NCI-H345 treated with DMSO at 0.1 percent for 48 hours (cell line): Measurements from ENCODE around the gene EHD4.

Experiments used
- DNase-seq: peaks from one replicate; lab custom pipeline; 2025; ENCODE audit not compliant: unreplicated experiment; lab: John Stamatoyannopoulos, UW

Gene EHD4

DNA sequence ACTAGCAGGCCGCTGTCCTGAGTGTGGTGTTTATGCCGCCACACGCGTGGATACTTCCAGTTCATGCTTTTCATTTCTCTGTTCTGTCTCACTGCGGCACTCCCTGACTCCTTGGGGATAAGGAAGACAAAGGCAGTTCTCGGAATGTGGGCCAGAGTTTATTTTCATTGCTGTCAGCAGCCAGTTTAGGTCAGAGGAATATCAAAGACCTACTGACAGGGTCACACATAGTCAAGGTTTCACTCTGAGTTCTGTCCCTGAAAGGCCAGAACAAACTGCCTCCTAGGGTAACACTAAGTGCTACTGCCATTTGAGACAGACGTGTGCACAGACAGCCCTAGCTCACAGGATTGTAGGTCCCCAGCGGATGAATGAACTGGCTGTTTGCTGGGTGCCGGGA, 51.2 kb downstream of the EHD4 start:
- no peak for DNase-seq

DNA sequence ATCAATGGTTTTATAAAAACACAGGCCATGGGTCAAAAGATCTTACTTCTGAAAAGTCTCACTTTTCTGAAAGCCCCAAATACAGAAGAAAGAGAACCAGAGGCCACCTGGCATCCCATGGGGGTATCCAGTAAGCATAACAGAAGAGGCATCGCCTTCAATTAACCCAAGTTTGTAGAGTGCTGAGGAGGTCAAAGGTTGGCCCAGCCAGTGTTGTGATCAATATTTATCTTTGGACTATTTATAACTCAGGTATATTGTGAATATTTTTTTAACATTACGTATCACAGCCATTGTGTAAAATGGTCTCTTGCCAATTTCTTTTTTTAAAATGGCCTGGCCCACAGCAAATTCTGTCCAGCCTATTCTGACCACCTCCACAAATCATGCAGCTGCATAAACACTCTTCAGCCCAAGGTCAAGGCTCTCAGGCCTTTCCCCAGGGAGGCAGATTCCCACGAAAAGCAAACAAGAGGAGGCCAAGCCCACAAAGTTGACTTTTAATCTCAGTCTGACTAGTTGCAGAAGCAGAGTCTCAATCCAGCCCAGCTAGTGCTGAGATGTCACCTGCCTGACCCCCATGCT, 52.3 kb downstream of the EHD4 start:
- no peak for DNase-seq

DNA sequence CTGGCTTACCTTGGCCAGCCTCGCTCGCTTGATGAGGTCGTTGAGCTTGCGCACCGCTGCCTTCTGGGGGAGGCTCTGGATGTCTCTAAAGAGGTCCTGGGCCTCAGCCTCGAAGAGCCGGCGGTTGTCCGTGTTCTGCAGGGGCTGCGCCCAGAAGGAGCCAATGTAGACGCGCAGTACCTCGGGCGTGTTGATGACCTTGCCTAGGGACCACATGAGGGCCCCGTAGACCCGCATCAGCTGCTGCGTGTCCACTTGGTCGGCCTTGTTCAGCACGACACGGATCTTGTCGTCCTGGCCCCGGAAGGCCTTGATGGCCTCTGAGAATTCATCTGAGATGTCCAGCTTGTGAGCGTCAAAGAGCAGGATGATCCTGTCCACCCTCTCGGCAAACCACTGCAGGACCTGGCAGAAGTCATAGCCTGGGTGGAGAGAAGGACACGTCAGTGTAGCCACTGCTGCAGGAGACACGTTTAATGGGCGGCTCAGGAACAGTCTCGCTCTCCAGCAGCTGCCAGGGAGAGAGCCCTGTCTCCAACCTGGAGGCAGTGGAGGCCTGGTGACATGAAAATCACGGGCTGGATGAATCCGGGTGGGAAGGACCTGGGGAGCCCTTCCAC, 53.0 kb downstream of the EHD4 start:
- DNase-seq: no peak

DNA sequence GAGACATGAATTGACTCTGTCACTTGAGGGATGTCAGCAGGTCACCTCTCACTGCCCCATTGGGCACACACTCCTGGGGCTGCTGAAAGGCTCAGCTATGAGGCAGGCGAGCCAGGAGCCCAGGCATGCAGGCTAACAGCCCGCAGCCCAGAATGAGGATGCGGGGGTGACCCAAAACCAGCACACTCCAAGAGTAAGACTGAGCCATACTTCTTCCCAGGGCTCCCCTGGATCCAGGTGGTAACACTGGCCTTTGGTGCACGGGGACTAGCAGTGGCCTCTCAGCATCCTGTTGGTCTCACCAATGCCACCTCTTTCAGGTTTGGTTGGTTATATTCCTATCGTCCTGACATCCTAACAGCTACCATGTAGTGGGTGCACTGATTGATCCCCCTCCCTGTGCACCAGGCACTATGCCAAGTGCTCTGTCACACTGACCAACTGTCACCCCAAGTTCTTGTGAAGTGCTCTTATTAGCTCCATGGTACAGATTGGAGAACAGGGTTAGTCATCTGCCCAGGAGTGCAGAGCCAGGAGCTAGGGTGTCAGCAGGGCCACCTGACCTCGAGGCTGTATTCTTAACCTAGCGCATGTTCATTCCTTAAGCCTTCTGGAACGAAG, 53.7 kb downstream of the EHD4 start:
- DNase-seq: no peak

DNA sequence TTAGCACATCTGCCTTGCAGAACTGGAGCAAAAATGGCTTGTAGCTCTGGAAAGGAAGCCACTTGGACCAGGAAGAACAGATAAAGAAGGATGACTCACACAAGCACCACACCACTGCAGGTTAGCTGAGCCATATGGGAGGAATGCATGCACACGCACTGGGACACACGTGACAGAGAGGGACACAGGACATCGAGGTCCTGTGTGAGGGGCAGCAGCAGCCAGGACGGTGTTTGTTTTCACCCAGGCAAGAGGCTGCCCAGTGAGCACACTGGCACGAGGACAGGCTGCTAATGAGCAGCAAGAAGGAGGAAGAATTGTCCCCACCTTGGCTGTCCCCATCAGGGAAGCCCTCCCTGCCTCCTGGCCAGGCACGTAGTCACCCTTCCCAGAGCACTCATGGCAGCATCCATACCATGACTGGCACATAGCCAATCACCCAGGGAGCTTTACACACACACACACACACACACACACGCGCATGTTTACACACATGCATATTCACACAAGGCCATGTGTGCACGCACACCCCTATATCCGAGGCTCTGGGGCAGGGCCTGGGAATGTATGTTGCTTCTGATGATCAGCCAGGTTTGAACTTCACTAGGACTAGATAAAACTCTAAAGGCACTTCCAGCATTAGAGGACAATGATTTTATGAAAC, 54.5 kb downstream of the EHD4 start:
- no peak for DNase-seq

DNA sequence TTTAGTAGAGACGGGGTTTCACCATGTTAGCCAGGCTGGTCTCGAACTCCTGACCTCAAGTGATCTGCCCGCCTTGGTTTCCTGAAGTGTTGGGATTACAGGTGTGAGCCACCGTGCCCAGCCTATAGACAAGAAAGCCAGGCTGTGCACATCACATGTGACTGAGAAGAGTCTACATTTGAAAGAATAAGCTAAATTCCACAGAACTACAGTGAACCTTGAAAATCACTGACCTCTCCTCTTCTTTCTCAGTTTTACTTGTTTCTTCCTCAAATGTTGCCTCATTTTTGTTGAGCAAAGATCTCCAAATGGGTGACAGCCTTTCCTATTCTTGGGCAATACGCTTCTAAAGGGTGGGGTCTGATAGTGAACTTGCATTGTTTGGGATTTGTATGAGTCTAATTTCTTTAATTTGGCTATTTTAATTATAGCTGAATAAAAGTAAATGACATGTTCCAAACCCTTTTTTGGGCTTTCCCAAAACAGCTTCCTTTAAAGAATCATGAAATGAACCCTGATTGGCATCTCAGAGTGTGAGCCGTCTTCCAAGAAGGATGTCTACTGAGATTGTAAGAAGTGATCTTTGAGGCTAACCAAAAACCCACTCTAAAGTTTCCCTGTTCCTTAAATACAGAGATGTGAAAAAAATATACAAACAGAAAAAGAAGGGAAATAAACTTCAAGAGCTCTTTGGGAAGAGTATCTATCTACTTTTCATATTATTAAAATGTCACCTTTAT, 56.9 kb downstream of the EHD4 start:
- no peak for DNase-seq

DNA sequence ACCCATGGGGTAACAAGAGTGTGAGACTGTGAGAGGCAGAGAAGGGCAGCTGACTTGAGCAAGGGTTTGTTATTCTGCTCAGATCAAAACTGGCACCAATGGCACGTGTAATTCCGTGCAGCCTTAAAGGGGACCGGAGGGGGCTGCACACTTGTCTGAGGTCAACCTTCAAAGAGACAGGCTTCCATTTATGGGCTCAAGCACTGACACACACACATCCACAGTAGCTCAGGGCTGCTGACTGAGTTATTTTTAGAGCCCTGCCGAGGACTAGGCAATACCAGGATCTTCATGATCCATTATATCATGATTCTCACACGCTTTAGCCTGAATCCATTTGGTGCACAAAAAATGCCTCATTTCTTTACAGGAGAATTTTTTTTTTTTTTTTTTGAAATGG, 57.9 kb downstream of the EHD4 start:
- DNase-seq: no peak

DNA sequence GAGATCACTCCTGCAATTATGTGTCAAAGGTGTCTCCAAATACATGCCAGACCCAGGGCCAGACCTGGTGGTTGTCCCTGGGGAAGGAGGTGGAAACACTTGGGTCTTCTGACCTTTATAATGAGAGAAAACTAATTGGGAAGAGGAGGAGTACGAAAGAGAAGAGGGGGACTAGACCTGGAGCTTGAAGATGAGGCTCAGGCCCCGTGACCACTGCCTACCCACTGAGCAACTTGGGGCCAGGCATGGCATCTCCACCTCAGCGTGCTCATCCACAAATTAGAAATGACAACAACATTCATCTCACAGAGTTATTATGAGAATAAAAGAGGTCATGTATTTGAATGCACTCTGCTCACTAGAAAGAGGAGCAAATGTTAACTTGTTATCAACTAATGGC, 59.1 kb downstream of the EHD4 start:
- no peak for DNase-seq

DNA sequence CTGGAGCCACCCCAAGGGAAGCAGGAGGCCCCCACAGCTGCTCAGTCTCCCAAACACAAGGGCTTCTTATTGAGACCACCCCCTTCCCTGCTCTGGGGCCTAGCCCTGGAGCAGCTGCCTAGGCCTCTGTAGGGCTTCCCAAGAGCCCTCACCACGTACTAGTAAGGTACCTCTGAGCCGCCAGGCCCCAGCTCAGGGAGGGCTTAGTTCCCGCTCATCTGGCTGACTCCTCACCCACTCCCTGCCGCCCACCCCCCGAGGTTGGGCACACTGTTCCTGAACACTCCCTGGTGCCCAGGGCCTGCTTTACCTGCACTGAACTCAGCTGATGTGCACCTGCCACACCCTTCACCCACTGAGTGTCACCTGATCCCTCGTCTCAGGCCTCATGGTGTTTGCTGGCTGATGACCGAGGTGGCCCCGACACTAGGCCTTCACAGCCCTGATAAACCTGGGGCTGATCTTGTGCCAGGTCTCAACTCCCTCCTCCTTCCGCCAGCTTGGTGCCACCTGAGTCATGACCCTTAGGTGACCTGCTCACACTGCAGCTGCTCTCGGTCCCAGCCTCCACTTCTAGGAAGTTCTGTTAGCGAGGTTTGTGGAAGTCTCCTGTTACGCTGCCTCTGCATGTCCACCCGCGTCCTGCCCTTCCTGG, 60.5 kb downstream of the EHD4 start:
- no peak for DNase-seq

DNA sequence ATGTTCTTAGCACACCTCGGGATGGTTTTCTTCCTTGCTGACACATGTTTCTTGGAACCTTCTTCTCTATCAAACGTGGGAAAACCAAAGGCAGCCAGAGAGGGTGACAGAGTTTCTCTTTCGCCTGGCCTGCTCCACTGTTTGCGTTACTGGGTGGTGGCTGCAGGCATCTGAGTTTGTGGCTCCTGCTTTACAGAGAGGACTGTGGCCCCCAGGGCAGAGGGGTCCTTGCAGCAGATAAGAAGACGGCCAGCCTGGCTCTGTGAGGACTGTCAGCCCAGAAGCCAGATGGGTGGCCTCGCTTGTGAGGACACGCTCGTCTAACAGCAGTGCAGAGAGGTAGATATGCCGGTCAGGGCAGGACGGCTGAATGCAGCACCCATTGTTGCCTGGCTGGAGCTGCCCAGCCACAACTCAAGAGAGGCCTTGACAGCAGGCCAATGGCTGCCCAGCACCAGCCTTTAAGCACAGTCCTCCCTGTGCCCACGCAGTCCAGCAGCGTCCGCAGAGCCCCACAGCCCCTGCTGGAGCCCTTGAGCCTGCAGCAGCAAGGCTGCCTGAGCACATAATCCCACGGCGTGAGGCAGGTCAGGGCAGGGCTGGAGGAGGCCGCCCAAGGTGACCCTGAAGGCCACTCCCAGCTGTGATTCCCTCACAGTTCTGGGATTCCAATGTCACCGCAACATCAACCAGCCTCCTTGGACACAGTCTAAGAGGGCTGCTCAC, 63.5 kb downstream of the EHD4 start:
- DNase-seq: no peak

DNA sequence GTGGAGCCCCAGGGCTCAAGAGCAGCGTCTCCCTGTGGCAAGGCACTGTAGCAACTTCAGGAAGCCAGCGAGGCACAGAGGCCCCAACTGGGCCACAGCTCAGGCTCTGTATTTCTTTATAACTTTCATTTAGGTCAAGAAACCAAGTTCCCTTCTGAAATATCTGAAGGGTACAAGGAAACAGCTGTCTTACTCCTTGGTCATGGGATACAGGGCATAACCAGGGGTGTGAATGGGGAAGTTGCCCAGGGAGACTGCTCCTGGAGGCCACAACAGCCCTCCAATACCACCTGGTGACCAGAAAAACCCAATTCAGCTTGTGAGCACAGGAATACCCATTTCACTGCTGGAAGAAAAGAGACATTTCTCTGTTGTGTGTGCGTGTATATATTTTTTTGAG, 65.2 kb downstream of the EHD4 start:
- DNase-seq: no peak

DNA sequence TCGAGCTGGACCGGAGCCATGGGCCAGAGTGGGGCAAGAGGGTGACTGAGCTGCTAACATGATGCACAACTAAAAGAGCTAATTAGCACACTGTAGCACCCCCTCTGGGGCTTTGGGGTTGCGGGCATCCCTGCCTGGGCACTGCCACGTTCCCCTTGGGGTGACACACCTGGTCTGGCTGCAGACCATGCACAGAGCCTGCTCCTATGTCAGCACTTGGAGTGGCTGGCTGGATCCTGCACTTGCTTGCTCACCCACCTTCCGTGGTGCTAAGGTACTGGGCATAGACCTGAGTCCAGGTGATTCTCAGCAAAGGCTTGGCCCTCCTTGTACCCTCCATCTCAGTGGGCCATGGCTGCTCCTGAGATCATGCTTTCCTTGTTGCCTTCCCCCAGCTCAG, 65.7 kb downstream of the EHD4 start:
- DNase-seq: no peak

DNA sequence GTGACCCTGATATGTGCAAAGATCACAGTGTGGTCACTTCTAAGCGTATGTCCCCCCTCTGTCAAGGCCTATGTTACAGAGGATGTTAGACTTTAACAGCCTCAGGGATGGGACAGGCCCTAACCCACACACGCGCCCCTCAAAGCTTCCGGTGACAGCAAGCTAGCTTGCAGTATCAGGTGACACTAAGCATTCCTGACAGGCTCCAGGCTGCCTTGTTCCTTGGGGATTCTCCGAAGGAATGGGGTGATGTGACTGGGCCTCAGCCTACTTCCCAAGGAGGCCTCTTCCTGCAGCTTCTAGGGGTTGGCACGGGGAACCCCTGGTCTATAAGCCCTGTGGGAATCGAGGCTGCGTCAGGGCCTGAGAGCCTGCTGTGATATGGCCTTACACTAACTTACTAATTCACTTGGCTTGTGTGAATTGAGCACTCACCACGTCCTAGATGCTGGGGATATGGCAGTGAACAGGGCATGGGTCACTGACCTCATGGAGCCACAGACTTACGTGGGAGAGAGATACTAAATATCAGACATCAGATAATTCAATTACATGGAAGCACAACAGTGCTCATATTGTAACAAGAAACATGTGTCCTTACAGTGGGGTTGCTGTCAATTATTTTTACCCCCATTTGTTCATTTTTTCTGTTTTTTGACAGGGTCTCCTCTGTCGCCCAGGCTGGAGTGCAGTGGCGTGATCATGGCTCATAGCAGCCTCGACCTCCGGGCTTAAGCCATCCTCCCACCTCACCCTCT, 67.1 kb downstream of the EHD4 start:
- no peak for DNase-seq

DNA sequence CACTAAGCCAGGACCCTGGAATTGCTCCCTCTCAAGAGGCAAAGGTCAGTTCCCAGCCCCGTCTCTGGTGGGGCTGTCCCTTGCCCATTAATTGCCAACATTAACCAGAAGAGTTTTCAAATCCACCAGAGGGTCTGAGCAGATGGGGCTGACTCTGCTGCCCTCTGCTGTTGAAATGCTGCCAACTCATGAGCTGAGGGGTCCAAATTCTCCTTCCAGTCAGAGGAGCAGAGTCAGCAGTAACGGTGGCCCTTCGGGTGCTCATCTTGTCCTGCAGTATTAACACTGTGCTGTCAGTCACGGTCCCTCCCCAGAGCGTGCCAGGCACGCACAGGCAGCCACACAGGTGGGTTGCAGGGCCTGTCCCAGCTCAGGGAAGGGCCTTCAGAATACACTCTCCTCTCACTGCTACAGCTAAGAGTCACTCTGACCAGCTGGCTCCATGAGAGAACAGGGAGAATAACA, 67.8 kb downstream of the EHD4 start:
- DNase-seq: peak; percentile 19

DNA sequence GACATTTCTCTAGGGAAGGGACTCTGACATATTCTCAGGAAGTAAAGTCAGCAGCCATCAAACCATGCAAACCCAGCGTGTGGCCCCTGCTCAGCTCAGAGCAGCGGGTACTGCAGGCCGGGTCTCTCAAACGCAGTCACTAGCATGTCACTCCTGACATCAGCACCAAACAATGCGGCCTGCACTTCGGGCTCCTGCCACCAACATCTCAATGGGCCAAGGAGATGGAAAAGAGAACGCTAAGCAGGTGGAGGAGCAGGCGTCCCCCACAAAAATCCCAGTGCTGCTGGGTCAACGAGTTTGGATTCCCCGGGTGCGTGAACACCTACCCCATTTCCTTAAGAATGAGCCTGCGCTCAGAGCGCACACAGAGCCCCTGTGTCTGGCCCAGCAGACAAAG, 68.6 kb downstream of the EHD4 start:
- DNase-seq: no peak

DNA sequence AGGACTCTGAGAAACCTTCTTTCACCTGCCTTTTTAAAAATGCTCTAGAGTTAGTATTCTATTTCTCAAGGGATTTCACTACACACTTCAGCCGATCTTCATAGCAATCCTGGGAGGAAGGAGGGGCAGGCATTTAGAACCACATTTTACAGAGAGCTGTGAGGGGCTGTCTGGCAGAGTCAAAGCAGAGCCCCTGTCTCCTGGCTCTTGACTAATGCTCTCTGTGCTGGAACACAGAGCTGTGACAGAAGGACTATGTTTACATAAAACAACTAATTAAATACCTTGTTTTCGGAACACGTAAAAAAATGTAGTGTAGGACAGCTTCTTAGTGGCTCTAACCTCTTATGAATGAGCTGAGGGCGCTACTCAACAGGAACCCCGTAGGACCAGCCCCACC, 70.9 kb downstream of the EHD4 start:
- no peak for DNase-seq

DNA sequence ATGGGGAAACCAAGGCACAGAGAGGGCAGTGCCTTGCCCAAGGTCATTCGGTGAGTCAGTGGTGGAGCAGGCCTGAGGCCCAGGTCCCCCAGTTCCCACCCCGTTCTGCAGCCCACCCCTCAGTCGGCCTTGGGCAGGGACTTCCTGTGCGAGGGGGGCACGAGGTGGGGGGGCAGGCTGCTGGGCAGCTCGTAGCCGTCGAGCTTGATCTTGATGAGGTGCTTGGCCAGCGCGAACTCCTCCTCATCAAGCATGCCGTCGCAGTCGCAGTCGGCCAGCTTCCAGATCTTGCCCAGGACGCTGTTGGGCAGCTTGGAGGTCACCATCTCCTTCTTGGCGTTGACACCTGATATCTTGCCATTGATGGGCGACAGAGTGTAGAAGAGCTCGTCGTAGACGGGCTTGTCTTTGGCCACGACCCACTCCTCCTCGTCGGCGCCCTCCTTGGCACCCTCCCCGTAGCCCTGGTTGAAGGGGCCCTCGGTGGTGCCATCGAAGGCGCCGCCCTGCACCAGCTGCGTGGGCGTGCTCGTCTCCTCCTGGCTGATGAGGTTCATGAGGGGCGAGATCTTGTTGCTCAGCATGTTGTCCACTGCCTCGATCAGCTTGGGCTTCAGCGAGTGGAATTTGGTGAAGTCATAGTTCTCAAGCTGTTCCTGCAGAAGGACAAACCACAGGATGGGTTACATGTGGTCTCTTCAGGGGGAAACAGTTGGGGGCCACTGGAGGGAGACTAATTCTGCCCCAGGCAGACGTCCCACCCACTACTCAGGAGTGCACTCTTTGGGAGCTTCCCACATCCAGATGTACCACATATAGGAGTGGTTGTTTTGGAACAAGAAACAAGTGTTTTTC, 71.6 kb downstream of the EHD4 start:
- no peak for DNase-seq

DNA sequence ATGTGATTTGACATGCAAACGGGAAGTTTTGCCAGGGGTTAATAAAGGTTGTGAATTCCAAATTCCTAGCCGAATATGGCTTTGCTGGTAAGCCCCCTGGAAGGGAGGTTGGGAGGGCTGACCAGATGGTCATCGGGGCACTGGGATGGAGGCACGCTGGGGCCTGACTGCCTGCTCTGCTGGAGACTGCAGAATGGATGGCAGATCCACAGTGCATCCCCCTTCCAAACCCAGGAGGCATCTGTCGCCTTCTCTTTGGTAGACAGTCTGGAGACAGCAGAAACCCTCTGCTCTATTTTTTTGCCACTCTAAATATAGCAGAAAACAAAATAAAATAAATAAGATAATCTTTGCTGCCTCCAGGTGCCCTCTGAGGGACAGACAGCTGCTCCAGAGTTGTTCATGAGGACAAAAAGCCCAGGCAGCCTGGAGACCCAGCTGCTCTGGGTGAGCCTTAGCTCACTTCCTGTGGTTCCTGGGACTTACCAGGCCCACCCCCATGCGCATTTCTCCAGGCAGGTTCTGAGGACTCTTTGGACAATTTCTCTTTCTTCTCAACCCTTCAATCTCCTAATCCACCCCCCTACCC, 72.4 kb downstream of the EHD4 start:
- no peak for DNase-seq
